Heart left ventricle (tissue), 16 donors: ENCODE measurements around the gene RNF32. TPM values are rescaled to one million over a fixed set of nuclear protein-coding genes. Genes with fewer than 3 reads are reported as not detected.

Source experiments
- ATAC-seq, 4 donors: fragments of 200-7000 bp; cut with Tn5 transposase; one replicate each; pipeline ENCODE4 v1.9.1; 2020 to 2022; ENCODE audit warnings: moderate library complexity in 4 of 4, mild to moderate bottlenecking in 3 of 4, moderate number of reproducible peaks in 1 of 4
- DNase-seq, 5 donors: peaks; one replicate each; pipeline ENCODE4 v3.0.0-alpha.2; 2020
- H3K27ac ChIP-seq, 12 donors: fragments of 200-600 bp; sonication (generic) in 4 of 12; one replicate each; pipeline versions ENCODE4 v1.5.0 to v1.8.0; 2016 to 2022; ENCODE audit warnings: mild to moderate bottlenecking in 2 of 12
- H3K27me3 ChIP-seq, 9 donors: fragments of 200-600 bp; sonication (generic) in 2 of 9; one replicate each; pipeline versions ENCODE4 v1.5.1 to v1.8.0; 2016 to 2022; ENCODE audit warnings: mild to moderate bottlenecking in 3 of 9
- H3K36me3 ChIP-seq, 9 donors: fragments of 200-600 bp; sonication (generic) in 2 of 9; one replicate each; pipeline versions ENCODE4 v1.5.0 to v1.8.0; 2018 to 2022; ENCODE audit warnings: mild to moderate bottlenecking in 2 of 9
- H3K4me1 ChIP-seq, 12 donors: fragments of 200-600 bp; sonication (generic) in 4 of 12; one replicate each; pipeline versions ENCODE4 v1.5.0 to v1.8.0; 2016 to 2022; ENCODE audit warnings: mild to moderate bottlenecking in 3 of 12
- H3K4me3 ChIP-seq, 12 donors: fragments of 200-600 bp; sonication (generic) in 4 of 12; one replicate each; pipeline versions ENCODE4 v1.5.0 to v1.8.0; 2017 to 2022; ENCODE audit warnings: mild to moderate bottlenecking in 9 of 12, moderate library complexity in 4 of 12
- H3K9me3 ChIP-seq, 12 donors: fragments of 200-600 bp; sonication (generic) in 4 of 12; one replicate each; pipeline versions ENCODE4 v1.5.0 to v1.8.0; 2016 to 2022; ENCODE audit warnings: mild to moderate bottlenecking in 1 of 12
- CTCF ChIP-seq, 12 donors: fragments of 200-600 bp; sonication (generic) in 4 of 12; IDR thresholded peaks; one replicate each; pipeline versions ENCODE4 v1.5.0 to v1.8.0; 2018 to 2022; ENCODE audit warnings: antibody characterized with exemption in 12 of 12, mild to moderate bottlenecking in 5 of 12
- POLR2A ChIP-seq, 2 donors: fragments of 450-650 bp; IDR thresholded peaks; one replicate each; pipeline ENCODE4 v1.6.1; 2017; ENCODE audit warnings: antibody characterized with exemption in 2 of 2, mild to moderate bottlenecking in 2 of 2, moderate library complexity in 2 of 2
- WGBS, 4 donors: extraction: QIAGEN DNeasy Blood & Tissue Kit in 2 of 4; methylation state at CpG; one replicate each; pipeline versions ENCODE4 v1.1.5 to v1.1.7; 2013 to 2018; 5-methylcytosine and 5-hydroxymethylcytosine counted together
- intact Hi-C, 10 donors: fragments of 100-400 bp; cut with DNase I; formaldehyde crosslinking; loops; one replicate each; pipeline versions ENCODE4 v1.11.1 to v1.14.2; 2022
- polyA plus RNA-seq, 2 donors: library from polyadenylated mRNA; stranded (reverse); fragments of 200-250 nt; gene quantifications; one replicate each; pipeline ENCODE4 v1.2.3, GENCODE V29; 2013
- total RNA-seq, 9 donors: library from RNA; depleted of rRNA in 2 of 9; stranded (reverse); fragments of >200 nt in 2 of 9; fragmentation: NEBNext Ultra II Directional in 3 of 9; extraction: Animal tissue kit (Norgen Biotek cat#: 25700) in 3 of 9; gene quantifications; one replicate each; pipeline versions ENCODE4 v1.1.0 to v1.2.4, GENCODE V29; 2016 to 2023
- donor health status: ischemic (EF 13 %, LVEDD 7.1; RV severe dilation, severe dysfunction).
- donor health status: healthy with polysubstance abuse.
- donor health status: DM: no; HTN: yes; CAD: no.
- donor health status: DM: no; HTN: no; CAD: no.
- donor health status: ischemic (EF 25% LVEDD 6.9; RV normal size, moderate dysfunction).
- donor health status: ischemic (EF 25% LVEDD 5.7; RV mildly dilated, moderate dysfunction).
- donor health status: healthy.
- donor health status: DM: yes; HTN: yes; CAD: no.
- donor health status: ischemic (EF 35%, LVEDD 5.7; RV mildly dilated, moderate dysfunction).
- donor health status: nonischemic (EF 11% LVEDD 7.7; RV severe dilation, severe dysfunction).
- donor health status: DM: yes; HTN: yes; CAD: no.
- donor health status: PGD.
- donor health status: ischemic (EF 29% LVEDD 5.4; RV normal size, mild dysfunction).
- donor health status: nonischemic (EF 23%, LVEDD 6.1; RV moderate dilation, normal function).

RNF32 gene
- total and polyA plus RNA-seq, 11 donors = 0.19 to 0.75 (median 0.33) TPM; not detected in 4

- no peak for TF ChIP-seq CTCF (IDR thresholded peaks at IDR 0.05)
- TF ChIP-seq POLR2A (IDR thresholded peaks at IDR 0.05) = no peak
- no peak for DNase-seq
- no peak overlapping the region for H3K4me3 ChIP-seq
- 73 to 80% (median 76%) methylated on average over 6 of the region's 6 CpGs for WGBS, 4 donors
- intact Hi-C loops = no loop called here
- H3K4me1 ChIP-seq = no peaks in the 10 kb centered on the region
- peaks cover 0 to 43% (median 3%) of the 10 kb centered on the region in 9 donors for H3K27me3 ChIP-seq
- H3K9me3 ChIP-seq = no peaks in the 10 kb centered on the region
- no peaks in the 10 kb centered on the region for H3K36me3 ChIP-seq
- no peak for ATAC-seq
- H3K27ac ChIP-seq = no peak overlapping the region
Measured at GRCh38 chr7:156659203-156659602, 18.6 kb downstream of the RNF32 start.

DNA sequence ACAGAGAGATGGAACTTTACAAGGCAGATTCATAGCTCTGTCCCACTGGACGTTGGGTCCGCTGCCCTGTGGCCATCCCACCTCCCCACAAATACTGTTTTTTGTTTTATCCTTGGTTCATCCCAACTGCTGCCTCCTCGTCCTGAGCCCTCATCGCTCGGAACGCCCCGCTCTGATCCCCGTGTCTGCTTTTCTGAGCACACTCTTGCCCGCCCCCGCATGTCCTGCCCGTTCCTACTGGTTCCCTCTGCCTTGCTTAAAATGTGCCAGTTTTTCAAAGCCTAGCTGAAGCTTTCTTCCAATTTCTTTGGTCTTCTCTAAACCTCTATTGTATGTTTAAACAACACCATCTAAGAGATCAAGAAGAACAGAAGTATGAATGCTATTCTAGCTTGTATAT lies 19.4 kb downstream of the RNF32 start:
- no peak overlapping the region for H3K4me3 ChIP-seq
- no peak for ATAC-seq
- DNase-seq = no peak
- intact Hi-C loops = loop anchor here in 1 of 10 donors (10.0 kb wide), 1 partner anchor 195 kb away; no protein-coding TSS in a partner anchor
- H3K27ac ChIP-seq = no peak overlapping the region
- TF ChIP-seq CTCF (IDR thresholded peaks at IDR 0.05) (no peak), POLR2A (IDR thresholded peaks at IDR 0.05) (no peak)
- H3K9me3 ChIP-seq = no peaks in the 10 kb centered on the region
- WGBS, 4 donors = 65 to 72% (median 69%) methylated on average over 11 of the region's 11 CpGs
- no peaks in the 10 kb centered on the region for H3K36me3 ChIP-seq
- peaks cover 0 to 36% (median 3%) of the 10 kb centered on the region in 9 donors for H3K27me3 ChIP-seq
- no peaks in the 10 kb centered on the region for H3K4me1 ChIP-seq

GRCh38 chr7:156661637-156662036 lies 21.1 kb downstream of the RNF32 start:
- no peak overlapping the region for H3K27ac ChIP-seq
- no peak for TF ChIP-seq CTCF (IDR thresholded peaks at IDR 0.05)
- no peak for TF ChIP-seq POLR2A (IDR thresholded peaks at IDR 0.05)
- WGBS, 4 donors = 85 to 87% (median 86%) methylated on average over 5 of the region's 5 CpGs
- H3K27me3 ChIP-seq = peaks cover 0 to 21% (median 0%) of the 10 kb centered on the region in 9 donors
- no peaks in the 10 kb centered on the region for H3K36me3 ChIP-seq
- H3K4me3 ChIP-seq = no peak overlapping the region
- no peaks in the 10 kb centered on the region for H3K4me1 ChIP-seq
- ATAC-seq (no peak), DNase-seq (no peak)
- intact Hi-C loops = loop anchor here in 1 of 10 donors (10.0 kb wide), 1 partner anchor 197 kb away; no protein-coding TSS in a partner anchor
- H3K9me3 ChIP-seq = no peaks in the 10 kb centered on the region

- no peak for TF ChIP-seq POLR2A (IDR thresholded peaks at IDR 0.05)
- TF ChIP-seq CTCF (IDR thresholded peaks at IDR 0.05) = no peak
- Histone ChIP-seq H3K27ac (no peak overlapping the region), H3K27me3 (peaks cover 0 to 14% (median 0%) of the 10 kb centered on the region in 9 donors), H3K4me3 (no peak overlapping the region), H3K36me3 (no peaks in the 10 kb centered on the region), H3K4me1 (no peaks in the 10 kb centered on the region), H3K9me3 (no peaks in the 10 kb centered on the region)
- DNase-seq (no peak), ATAC-seq (no peak)
- WGBS, 4 donors = 86 to 92% (median 88%) methylated on average over 4 of the region's 4 CpGs
- intact Hi-C loops = loop anchor here in 1 of 10 donors (10.0 kb wide), 1 partner anchor 197 kb away; no protein-coding TSS in a partner anchor
Measured at GRCh38 chr7:156662277-156662676, 21.7 kb downstream of the RNF32 start.
